IPS DF 6.9 (cell line): ENCODE data around the gene TMEM272.
"Not testable (repeated sequence)": the region's sequence is repeated elsewhere in the genome, so short reads cannot be mapped to it uniquely, and the experiment has no call there.

Experiments used
- DNase-seq: peaks from one replicate; pipeline ENCODE4 v3.0.0-alpha.2; 2013; ENCODE audit warnings: low read depth, low spot score
- H3K27ac ChIP-seq: one replicate; pipeline ENCODE4 v1.5.1; 2013; ENCODE audit warnings: low read length, control low read depth
- H3K27me3 ChIP-seq: 2 replicates; pipeline ENCODE4 v1.6.1; 2013; ENCODE audit warnings: mild to moderate bottlenecking, low read length; ENCODE audit not compliant: control insufficient read depth, insufficient read depth
- H3K36me3 ChIP-seq: 2 replicates; pipeline ENCODE4 v1.6.1; 2013; ENCODE audit warnings: low read length; ENCODE audit not compliant: control insufficient read depth, insufficient read depth
- H3K4me1 ChIP-seq: 2 replicates; pipeline ENCODE4 v1.6.1; 2013; ENCODE audit warnings: low read length; ENCODE audit not compliant: control insufficient read depth, insufficient read depth
- H3K4me3 ChIP-seq: 2 replicates; pipeline ENCODE4 v1.5.1; 2013; ENCODE audit warnings: mild to moderate bottlenecking, low read length
- H3K9me3 ChIP-seq: 2 replicates; pipeline ENCODE4 v1.6.1; 2013; ENCODE audit warnings: low read length, inconsistent platforms; ENCODE audit not compliant: control insufficient read depth, insufficient read depth
- WGBS: extraction: QIAGEN DNeasy Blood & Tissue Kit; methylation state at CpG from one replicate; pipeline ENCODE4 v1.1.7; 2013; ENCODE audit warnings: mixed read lengths, missing lambda C conversion rate; ENCODE audit not compliant: insufficient read length, insufficient coverage; 5-methylcytosine and 5-hydroxymethylcytosine counted together

Gene TMEM272

GRCh38 chr13:51824712-51825111 lies 20.3 kb downstream of the TMEM272 start:
- no CpG with 5 or more reads among the region's 11 CpGs for WGBS
- H3K4me1 ChIP-seq, result not testable (repeated sequence)

GRCh38 chr13:51823863-51824262 lies 21.1 kb downstream of the TMEM272 start:
- H3K27me3 ChIP-seq, result no peaks in the 10 kb centered on the region
- H3K27ac ChIP-seq, result no peak overlapping the region
- no peaks in the 10 kb centered on the region for H3K9me3 ChIP-seq
- no peaks in the 10 kb centered on the region for H3K36me3 ChIP-seq
- WGBS, result no CpG with 5 or more reads among the region's 2 CpGs
- H3K4me3 ChIP-seq, result no peak overlapping the region
- peaks cover 5% of the 10 kb centered on the region for H3K4me1 ChIP-seq
- DNase-seq, result no peak

More at GRCh38 chr13:51824712-51825111, 20.3 kb downstream of the TMEM272 start:
- H3K36me3 ChIP-seq, H3K27ac ChIP-seq, H3K4me3 ChIP-seq, DNase-seq, H3K9me3 ChIP-seq, H3K27me3 ChIP-seq: not testable (repeated sequence)

GRCh38 chr13:51823359-51823758 lies 21.6 kb downstream of the TMEM272 start:
- Histone ChIP-seq H3K36me3 (no peaks in the 10 kb centered on the region), H3K27me3 (no peaks in the 10 kb centered on the region), H3K27ac (no peak overlapping the region), H3K4me3 (no peak overlapping the region), H3K4me1 (peaks cover 5% of the 10 kb centered on the region), H3K9me3 (no peaks in the 10 kb centered on the region)
- WGBS, result no CpG with 5 or more reads among the region's 2 CpGs
- DNase-seq, result no peak

- Histone ChIP-seq H3K27ac (no peak overlapping the region), H3K36me3 (no peaks in the 10 kb centered on the region), H3K9me3 (no peaks in the 10 kb centered on the region), H3K4me1 (peaks cover 5% of the 10 kb centered on the region), H3K4me3 (no peak overlapping the region), H3K27me3 (no peaks in the 10 kb centered on the region)
- no peak for DNase-seq
- WGBS, result no CpG with 5 or more reads among the region's 13 CpGs
Measured at GRCh38 chr13:51822106-51822815, 22.7 kb downstream of the TMEM272 start.

GRCh38 chr13:51821606-51822005 lies 23.4 kb downstream of the TMEM272 start:
- peaks cover 6% of the 10 kb centered on the region for H3K4me1 ChIP-seq
- no CpG with 5 or more reads among the region's 2 CpGs for WGBS
- no peaks in the 10 kb centered on the region for H3K36me3 ChIP-seq
- H3K27me3 ChIP-seq, result no peaks in the 10 kb centered on the region
- no peak overlapping the region for H3K4me3 ChIP-seq
- H3K9me3 ChIP-seq, result no peaks in the 10 kb centered on the region
- H3K27ac ChIP-seq, result no peak overlapping the region
- DNase-seq, result no peak

GRCh38 chr13:51820016-51820597 lies 24.9 kb downstream of the TMEM272 start:
- no peaks in the 10 kb centered on the region for H3K27me3 ChIP-seq
- WGBS, result no CpG with 5 or more reads among the region's 4 CpGs
- no peak overlapping the region for H3K4me3 ChIP-seq
- no peak for DNase-seq
- H3K9me3 ChIP-seq, result no peaks in the 10 kb centered on the region
- H3K27ac ChIP-seq, result no peak overlapping the region
- H3K4me1 ChIP-seq, result peaks cover 8% of the 10 kb centered on the region
- H3K36me3 ChIP-seq, result no peaks in the 10 kb centered on the region

GRCh38 chr13:51819544-51819943 lies 25.4 kb downstream of the TMEM272 start:
- DNase-seq, result no peak
- WGBS, result no CpG with 5 or more reads among the region's 3 CpGs
- H3K4me3 ChIP-seq, result no peak overlapping the region
- H3K27ac ChIP-seq, result no peak overlapping the region
- no peaks in the 10 kb centered on the region for H3K9me3 ChIP-seq
- no peaks in the 10 kb centered on the region for H3K27me3 ChIP-seq
- H3K36me3 ChIP-seq, result no peaks in the 10 kb centered on the region
- H3K4me1 ChIP-seq, result peaks cover 8% of the 10 kb centered on the region

GRCh38 chr13:51818781-51819511 lies 26.0 kb downstream of the TMEM272 start:
- no peaks in the 10 kb centered on the region for H3K27me3 ChIP-seq
- no CpG with 5 or more reads among the region's 9 CpGs for WGBS
- no peak overlapping the region for H3K4me3 ChIP-seq
- H3K9me3 ChIP-seq, result no peaks in the 10 kb centered on the region
- no peaks in the 10 kb centered on the region for H3K36me3 ChIP-seq
- no peak for DNase-seq
- peaks cover 8% of the 10 kb centered on the region for H3K4me1 ChIP-seq
- H3K27ac ChIP-seq, result no peak overlapping the region

- no peak overlapping the region for H3K4me3 ChIP-seq
- WGBS, result no CpG with 5 or more reads among the region's 4 CpGs
- H3K9me3 ChIP-seq, result no peaks in the 10 kb centered on the region
- no peak for DNase-seq
- no peaks in the 10 kb centered on the region for H3K36me3 ChIP-seq
- H3K4me1 ChIP-seq, result peaks cover 8% of the 10 kb centered on the region
- no peaks in the 10 kb centered on the region for H3K27me3 ChIP-seq
- no peak overlapping the region for H3K27ac ChIP-seq
Measured at GRCh38 chr13:51818276-51818675, 26.7 kb downstream of the TMEM272 start.

- Histone ChIP-seq H3K9me3 (no peaks in the 10 kb centered on the region), H3K36me3 (no peaks in the 10 kb centered on the region), H3K27me3 (no peaks in the 10 kb centered on the region), H3K4me3 (no peak overlapping the region), H3K4me1 (peaks cover 8% of the 10 kb centered on the region), H3K27ac (no peak overlapping the region)
- DNase-seq, result no peak
- no CpG with 5 or more reads among the region's 8 CpGs for WGBS
Measured at GRCh38 chr13:51817717-51818116, 27.3 kb downstream of the TMEM272 start.
